Measurements from ENCODE around the gene IFIT2.

DNA sequence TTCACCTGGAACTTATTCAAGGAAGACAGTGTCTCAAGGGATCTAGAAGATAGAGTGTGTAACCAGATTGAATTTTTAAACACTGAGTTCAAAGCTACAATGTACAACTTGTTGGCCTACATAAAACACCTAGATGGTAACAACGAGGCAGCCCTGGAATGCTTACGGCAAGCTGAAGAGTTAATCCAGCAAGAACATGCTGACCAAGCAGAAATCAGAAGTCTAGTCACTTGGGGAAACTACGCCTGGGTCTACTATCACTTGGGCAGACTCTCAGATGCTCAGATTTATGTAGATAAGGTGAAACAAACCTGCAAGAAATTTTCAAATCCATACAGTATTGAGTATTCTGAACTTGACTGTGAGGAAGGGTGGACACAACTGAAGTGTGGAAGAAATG is 36.9 kb downstream of the IFIT2 start:
- TF ChIP-seq, protein P1, sequence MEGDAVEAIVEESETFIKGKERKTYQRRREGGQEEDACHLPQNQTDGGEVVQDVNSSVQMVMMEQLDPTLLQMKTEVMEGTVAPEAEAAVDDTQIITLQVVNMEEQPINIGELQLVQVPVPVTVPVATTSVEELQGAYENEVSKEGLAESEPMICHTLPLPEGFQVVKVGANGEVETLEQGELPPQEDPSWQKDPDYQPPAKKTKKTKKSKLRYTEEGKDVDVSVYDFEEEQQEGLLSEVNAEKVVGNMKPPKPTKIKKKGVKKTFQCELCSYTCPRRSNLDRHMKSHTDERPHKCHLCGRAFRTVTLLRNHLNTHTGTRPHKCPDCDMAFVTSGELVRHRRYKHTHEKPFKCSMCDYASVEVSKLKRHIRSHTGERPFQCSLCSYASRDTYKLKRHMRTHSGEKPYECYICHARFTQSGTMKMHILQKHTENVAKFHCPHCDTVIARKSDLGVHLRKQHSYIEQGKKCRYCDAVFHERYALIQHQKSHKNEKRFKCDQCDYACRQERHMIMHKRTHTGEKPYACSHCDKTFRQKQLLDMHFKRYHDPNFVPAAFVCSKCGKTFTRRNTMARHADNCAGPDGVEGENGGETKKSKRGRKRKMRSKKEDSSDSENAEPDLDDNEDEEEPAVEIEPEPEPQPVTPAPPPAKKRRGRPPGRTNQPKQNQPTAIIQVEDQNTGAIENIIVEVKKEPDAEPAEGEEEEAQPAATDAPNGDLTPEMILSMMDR (IDR thresholded peaks at IDR 0.05) = no peak
- no peak for TF ChIP-seq TEAD4 (CRISPR knock-in tag; IDR thresholded peaks at IDR 0.05)
- TF ChIP-seq NR1H2 (CRISPR knock-in tag; IDR thresholded peaks at IDR 0.05) = no peak
- TF ChIP-seq, protein P2, sequence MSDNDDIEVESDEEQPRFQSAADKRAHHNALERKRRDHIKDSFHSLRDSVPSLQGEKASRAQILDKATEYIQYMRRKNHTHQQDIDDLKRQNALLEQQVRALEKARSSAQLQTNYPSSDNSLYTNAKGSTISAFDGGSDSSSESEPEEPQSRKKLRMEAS (CRISPR knock-in tag; IDR thresholded peaks at IDR 0.05) = no peak
- TF ChIP-seq TP53 (CRISPR knock-in tag; IDR thresholded peaks at IDR 0.05) = no peak
- TF ChIP-seq EMX1 (CRISPR knock-in tag; IDR thresholded peaks at IDR 0.05) = no peak
